CD14-positive monocyte (primary cell): ENCODE results near the gene RNPS1. TPM values are rescaled to one million over a fixed set of nuclear protein-coding genes. Genes with fewer than 3 reads are reported as not detected.

Experiments used
- DNase-seq, 3 donors: peaks; one replicate each; pipeline ENCODE4 v3.0.0-alpha.2; 2011 to 2022
- H2AFZ ChIP-seq: 2 replicates; pipeline ENCODE4 v1.6.0; 2012; ENCODE audit warnings: mild to moderate bottlenecking, low read depth, low read length, inconsistent platforms; ENCODE audit not compliant: insufficient read depth, poor library complexity, severe bottlenecking
- H3K27ac ChIP-seq, 2 donors: 1 replicate in 1 of 2; 2 replicates in 1 of 2; pipeline ENCODE4 v1.5.1; 2012 to 2013; ENCODE audit warnings: low read length in 2 of 2, control low read depth in 1 of 2, inconsistent platforms in 1 of 2, low read depth in 1 of 2, mild to moderate bottlenecking in 1 of 2
- H3K27me3 ChIP-seq, 2 donors: one replicate each; pipeline versions ENCODE4 v1.6.0 to v1.6.1; 2011 to 2013; ENCODE audit warnings: low read length in 2 of 2; ENCODE audit not compliant: control insufficient read depth in 2 of 2, insufficient read depth in 2 of 2
- H3K36me3 ChIP-seq, 2 donors: replicated peaks in 1 of 2; 1 replicate in 1 of 2; 2 replicates in 1 of 2; pipeline versions ENCODE4 v1.5.1 to v1.6.1; 2012 to 2013; ENCODE audit warnings: low read length in 2 of 2, control low read depth in 1 of 2, inconsistent platforms in 1 of 2, mild to moderate bottlenecking in 1 of 2; ENCODE audit not compliant: insufficient read depth in 2 of 2, control insufficient read depth in 1 of 2
- H3K4me1 ChIP-seq, 2 donors: 1 replicate in 1 of 2; 2 replicates in 1 of 2; pipeline versions ENCODE4 v1.5.1 to v1.6.1; 2012 to 2013; ENCODE audit warnings: low read length in 2 of 2, control low read depth in 1 of 2, inconsistent platforms in 1 of 2, mild to moderate bottlenecking in 1 of 2, moderate library complexity in 1 of 2; ENCODE audit not compliant: insufficient read depth in 2 of 2, control insufficient read depth in 1 of 2
- H3K4me2 ChIP-seq: replicated peaks from 2 replicates; pipeline ENCODE3; 2012; ENCODE audit warnings: low read length, moderate library complexity, mild to moderate bottlenecking; ENCODE audit not compliant: poor library complexity, severe bottlenecking; ENCODE audit errors: extremely low read depth
- H3K4me3 ChIP-seq, 3 experiments: fragments of 200-600 bp in 1 of 3; sonication (generic) in 1 of 3; replicated peaks in 1 of 3; 1 replicate in 2 of 3; 2 replicates in 1 of 3; pipeline ENCODE4 v1.5.1; 2011 to 2013; ENCODE audit warnings: low read length in 3 of 3, mild to moderate bottlenecking in 3 of 3, control low read depth in 2 of 3, low read depth in 2 of 3, inconsistent platforms in 1 of 3, moderate library complexity in 1 of 3
- H3K79me2 ChIP-seq: 2 replicates; pipeline ENCODE4 v1.6.0; 2012; ENCODE audit warnings: mild to moderate bottlenecking, control low read depth, inconsistent platforms, low read length, moderate library complexity; ENCODE audit not compliant: insufficient read depth
- H3K9ac ChIP-seq: 2 replicates; pipeline ENCODE4 v1.6.0; 2017; ENCODE audit warnings: low read length, mild to moderate bottlenecking; ENCODE audit not compliant: insufficient read depth, poor library complexity, severe bottlenecking
- H3K9me3 ChIP-seq, 2 donors: replicated peaks in 1 of 2; 1 replicate in 1 of 2; 2 replicates in 1 of 2; pipeline versions ENCODE4 v1.5.1 to v1.6.1; 2012 to 2013; ENCODE audit warnings: low read length in 2 of 2, control low read depth in 1 of 2; ENCODE audit not compliant: control insufficient read depth in 1 of 2, insufficient read depth in 1 of 2
- H4K20me1 ChIP-seq: 2 replicates; pipeline ENCODE4 v1.6.0; 2012; ENCODE audit warnings: mild to moderate bottlenecking, low read length, control low read depth, moderate library complexity; ENCODE audit not compliant: insufficient read depth
- H3K27ac Mint-ChIP-seq, 7 donors: one replicate each; pipeline ENCODE4 v1.8.0; 2020; ENCODE audit warnings: mild to moderate bottlenecking in 7 of 7, mixed read lengths in 7 of 7, moderate library complexity in 6 of 7, inconsistent platforms in 2 of 7
- H3K27me3 Mint-ChIP-seq, 3 donors: one replicate each; pipeline ENCODE4 v1.8.0; 2021 to 2022; ENCODE audit warnings: low read depth in 3 of 3, mild to moderate bottlenecking in 3 of 3, mixed read lengths in 3 of 3, moderate library complexity in 3 of 3, inconsistent platforms in 1 of 3
- H3K36me3 Mint-ChIP-seq, 2 donors: one replicate each; pipeline ENCODE4 v1.8.0; 2020; ENCODE audit warnings: mixed read lengths in 2 of 2, inconsistent platforms in 1 of 2, mild to moderate bottlenecking in 1 of 2
- H3K4me1 Mint-ChIP-seq: one replicate; pipeline ENCODE4 v1.8.0; 2020; ENCODE audit warnings: mild to moderate bottlenecking, mixed read lengths
- H3K4me3 Mint-ChIP-seq, 2 donors: one replicate each; pipeline ENCODE4 v1.8.0; 2020; ENCODE audit warnings: mild to moderate bottlenecking in 2 of 2, mixed read lengths in 2 of 2, moderate library complexity in 1 of 2
- H3K9me3 Mint-ChIP-seq, 7 donors: one replicate each; pipeline ENCODE4 v1.8.0; 2020 to 2022; ENCODE audit warnings: mixed read lengths in 7 of 7, mild to moderate bottlenecking in 6 of 7, moderate library complexity in 6 of 7, inconsistent platforms in 2 of 7
- WGBS: methylation state at CpG from one replicate; pipeline ENCODE4 v1.1.5; 2013; ENCODE audit warnings: missing lambda C conversion rate; ENCODE audit not compliant: insufficient coverage; 5-methylcytosine and 5-hydroxymethylcytosine counted together
- intact Hi-C, 2 donors: fragments of 100-400 bp; cut with micrococcal nuclease; formaldehyde crosslinking; loops; one replicate each; pipeline versions ENCODE4 v1.15.0 to v1.15.1; 2023
- polyA plus RNA-seq, 3 donors: library from polyadenylated mRNA; depleted of rRNA in 1 of 3; unstranded in 2 of 3; stranded (reverse) in 1 of 3; fragments of 300-500 nt in 2 of 3; fragments of >200 nt in 1 of 3; fragmentation: Illumina TruSeq in 2 of 3; gene quantifications; 1 replicate in 2 of 3; 2 replicates in 1 of 3; pipeline ENCODE4 v1.2.3, GENCODE V29; 2012 to 2021
- TF ChIP-seq, protein P1 (sequence below): fragments of 200-600 bp; IDR thresholded peaks from one replicate; pipeline ENCODE4 v1.8.0; 2022; ENCODE audit warnings: antibody characterized with exemption, mild to moderate bottlenecking

RNPS1 gene
- polyA plus RNA-seq, 3 donors: 93.7 to 176 (median 106) TPM

DNA sequence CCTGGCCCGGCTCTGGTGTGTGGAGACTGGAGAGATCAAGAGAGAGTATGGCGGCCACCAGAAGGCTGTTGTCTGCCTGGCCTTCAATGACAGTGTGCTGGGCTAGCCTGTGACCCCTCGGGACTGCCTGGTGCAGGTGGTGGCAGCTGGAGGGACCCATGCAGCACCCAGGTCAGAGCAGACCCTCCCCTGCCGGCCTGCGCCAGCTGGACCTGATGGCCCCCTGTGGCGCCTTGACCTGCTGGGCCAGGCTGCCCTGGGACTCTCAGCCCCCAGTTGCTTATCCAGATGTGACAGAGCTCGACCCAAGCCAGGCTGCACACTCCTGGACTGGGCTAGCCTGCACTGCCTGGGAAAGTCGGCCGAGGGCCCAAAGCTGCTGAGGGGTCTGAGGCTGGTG lies 59.2 kb downstream of the RNPS1 start:
- intact Hi-C loops: loop anchor here (5.0 kb wide), 2 partner anchors 51 to 59 kb away; partner anchors contain the start of genes RNPS1 (in 2 of the 2) and TRAF7 (in 1 of the 2)
- H3K9ac ChIP-seq: no peak overlapping the region
- DNase-seq: no peak
- Mint-ChIP-seq H3K9me3 (peaks cover 0 to 2% (median 0%) of the 10 kb centered on the region in 7 donors), H3K27me3 (peaks cover 0 to 4% (median 2%) of the 10 kb centered on the region in 3 donors), H3K36me3 (peaks cover 23 to 43% of the 10 kb centered on the region in 2 donors), H3K4me1 (peaks cover 45% of the 10 kb centered on the region), H3K27ac (no peak overlapping the region), H3K4me3 (no peak overlapping the region)
- WGBS: 98% methylated on average over 8 of the region's 9 CpGs
- no peaks in the 10 kb centered on the region for H3K9me3 ChIP-seq
- H2AFZ ChIP-seq: no peak overlapping the region
- peaks cover 43 to 49% of the 10 kb centered on the region in 2 donors for H3K4me1 ChIP-seq
- H3K27me3 ChIP-seq: no peaks in the 10 kb centered on the region
- H3K4me2 ChIP-seq: no peak overlapping the region
- H3K79me2 ChIP-seq: peaks cover 41% of the 10 kb centered on the region
- peaks cover 29 to 38% of the 10 kb centered on the region in 2 donors for H3K36me3 ChIP-seq
- H3K4me3 ChIP-seq: no peak overlapping the region
- peaks cover 47% of the 10 kb centered on the region for H4K20me1 ChIP-seq
- no peak overlapping the region for H3K27ac ChIP-seq
- TF ChIP-seq, protein P1, sequence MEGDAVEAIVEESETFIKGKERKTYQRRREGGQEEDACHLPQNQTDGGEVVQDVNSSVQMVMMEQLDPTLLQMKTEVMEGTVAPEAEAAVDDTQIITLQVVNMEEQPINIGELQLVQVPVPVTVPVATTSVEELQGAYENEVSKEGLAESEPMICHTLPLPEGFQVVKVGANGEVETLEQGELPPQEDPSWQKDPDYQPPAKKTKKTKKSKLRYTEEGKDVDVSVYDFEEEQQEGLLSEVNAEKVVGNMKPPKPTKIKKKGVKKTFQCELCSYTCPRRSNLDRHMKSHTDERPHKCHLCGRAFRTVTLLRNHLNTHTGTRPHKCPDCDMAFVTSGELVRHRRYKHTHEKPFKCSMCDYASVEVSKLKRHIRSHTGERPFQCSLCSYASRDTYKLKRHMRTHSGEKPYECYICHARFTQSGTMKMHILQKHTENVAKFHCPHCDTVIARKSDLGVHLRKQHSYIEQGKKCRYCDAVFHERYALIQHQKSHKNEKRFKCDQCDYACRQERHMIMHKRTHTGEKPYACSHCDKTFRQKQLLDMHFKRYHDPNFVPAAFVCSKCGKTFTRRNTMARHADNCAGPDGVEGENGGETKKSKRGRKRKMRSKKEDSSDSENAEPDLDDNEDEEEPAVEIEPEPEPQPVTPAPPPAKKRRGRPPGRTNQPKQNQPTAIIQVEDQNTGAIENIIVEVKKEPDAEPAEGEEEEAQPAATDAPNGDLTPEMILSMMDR: no peak

DNA sequence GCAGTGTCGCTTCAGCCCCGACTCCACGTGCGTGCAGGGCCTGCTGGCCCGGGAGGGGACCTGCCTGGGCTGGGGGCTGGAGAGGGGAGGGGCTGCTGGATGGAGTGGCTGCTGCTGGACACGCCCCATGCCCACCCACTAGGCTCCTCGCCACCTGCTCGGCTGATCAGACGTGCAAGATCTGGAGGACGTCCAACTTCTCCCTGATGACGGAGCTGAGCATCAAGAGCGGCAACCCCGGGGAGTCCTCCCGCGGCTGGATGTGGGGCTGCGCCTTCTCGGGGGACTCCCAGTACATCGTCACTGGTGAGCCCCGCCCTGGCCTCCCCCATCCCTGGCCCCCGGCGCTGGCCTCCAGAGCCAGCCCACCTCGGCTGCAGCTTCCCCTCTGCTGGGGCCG lies 59.6 kb downstream of the RNPS1 start:
- Histone ChIP-seq H2AFZ (no peak overlapping the region), H3K27ac (no peak overlapping the region), H3K4me1 (peaks cover 38 to 44% of the 10 kb centered on the region in 2 donors), H4K20me1 (peaks cover 42% of the 10 kb centered on the region), H3K9ac (no peak overlapping the region), H3K27me3 (no peaks in the 10 kb centered on the region), H3K4me3 (no peak overlapping the region), H3K9me3 (no peaks in the 10 kb centered on the region), H3K36me3 (peaks cover 29 to 38% of the 10 kb centered on the region in 2 donors), H3K4me2 (no peak overlapping the region), H3K79me2 (peaks cover 37% of the 10 kb centered on the region)
- no peak overlapping the region for H3K4me3 Mint-ChIP-seq
- H3K27me3 Mint-ChIP-seq: peaks cover 0 to 4% (median 2%) of the 10 kb centered on the region in 3 donors
- no peak for DNase-seq
- 86% methylated on average over 15 of the region's 23 CpGs for WGBS
- peaks cover 0 to 2% (median 0%) of the 10 kb centered on the region in 7 donors for H3K9me3 Mint-ChIP-seq
- TF ChIP-seq, protein P1: no peak
- intact Hi-C loops: loop anchor here (5.0 kb wide), 2 partner anchors 51 to 59 kb away; partner anchors contain the start of genes RNPS1 (in 2 of the 2) and TRAF7 (in 1 of the 2)
- H3K4me1 Mint-ChIP-seq: peaks cover 43% of the 10 kb centered on the region
- H3K27ac Mint-ChIP-seq: no peak overlapping the region
- peaks cover 23 to 43% of the 10 kb centered on the region in 2 donors for H3K36me3 Mint-ChIP-seq
